SKM-1 treated with dmso at 0.1 percent for 144 hours (cell line): ENCODE results near the gene KCTD1.
"Not testable (repeated sequence)": the region's sequence is repeated elsewhere in the genome, so short reads cannot be mapped to it uniquely, and the experiment has no call there.

ENCODE experiments used
- DNase-seq: peaks from one replicate; lab custom pipeline; 2025; ENCODE audit not compliant: unreplicated experiment; lab: John Stamatoyannopoulos, UW

The KCTD1 gene

DNA sequence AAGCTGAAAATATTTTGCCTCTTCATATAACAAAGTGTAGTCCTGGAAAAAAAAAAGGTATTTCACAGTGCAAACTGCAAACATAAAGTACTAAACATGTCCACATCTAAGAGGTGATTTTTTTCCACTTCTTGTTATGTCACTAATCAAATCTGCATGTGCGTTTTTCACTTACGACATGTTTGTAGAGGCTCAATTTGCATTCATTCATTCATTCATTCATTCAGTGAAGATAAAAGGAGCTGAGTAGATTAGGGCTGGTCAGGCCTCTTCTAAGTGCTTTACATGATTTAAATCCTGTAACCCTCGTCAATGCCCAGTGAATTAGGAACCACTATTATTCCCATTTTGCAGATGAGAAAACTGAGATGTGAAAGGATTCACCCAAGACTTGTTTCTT is 88.5 kb downstream of the KCTD1 start:
- no peak for DNase-seq

- DNase-seq, result no peak
Measured at GRCh38 chr18:26459340-26459739, 89.0 kb downstream of the KCTD1 start.

DNA sequence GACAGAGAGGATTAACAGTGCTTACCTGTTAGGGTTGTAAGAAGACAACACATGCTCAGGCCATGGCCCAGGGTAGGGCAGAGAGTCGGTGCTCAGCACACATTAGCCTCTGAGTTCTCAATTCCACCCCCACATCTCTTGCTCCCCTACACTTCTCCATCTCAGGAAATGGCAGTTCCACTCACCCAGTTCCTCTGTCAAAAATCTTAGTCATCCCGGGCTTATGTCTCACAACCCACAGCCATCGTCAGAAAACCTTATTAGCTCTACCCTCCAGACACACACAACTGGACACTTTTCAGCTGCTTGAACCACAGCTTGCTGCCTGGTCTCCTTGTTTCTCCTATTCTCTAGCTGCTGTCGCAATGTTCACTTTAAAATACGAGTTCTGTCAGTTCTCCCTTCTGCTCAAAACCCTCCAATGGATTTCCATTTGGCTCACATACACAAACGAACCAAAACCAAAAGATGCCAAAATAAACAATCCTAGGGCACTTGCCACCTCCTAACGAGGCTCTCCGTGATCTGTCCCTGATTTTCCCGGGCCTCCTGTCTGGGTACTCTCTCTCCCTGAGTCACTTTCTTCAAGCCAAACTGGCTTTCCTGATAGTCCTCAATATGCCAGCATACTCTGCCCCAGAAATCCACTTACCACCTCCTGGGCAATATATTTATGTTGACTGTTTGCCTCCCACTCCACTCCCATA is 89.7 kb downstream of the KCTD1 start:
- no peak for DNase-seq

GRCh38 chr18:26457611-26458353 is 90.6 kb downstream of the KCTD1 start:
- no peak for DNase-seq

DNA sequence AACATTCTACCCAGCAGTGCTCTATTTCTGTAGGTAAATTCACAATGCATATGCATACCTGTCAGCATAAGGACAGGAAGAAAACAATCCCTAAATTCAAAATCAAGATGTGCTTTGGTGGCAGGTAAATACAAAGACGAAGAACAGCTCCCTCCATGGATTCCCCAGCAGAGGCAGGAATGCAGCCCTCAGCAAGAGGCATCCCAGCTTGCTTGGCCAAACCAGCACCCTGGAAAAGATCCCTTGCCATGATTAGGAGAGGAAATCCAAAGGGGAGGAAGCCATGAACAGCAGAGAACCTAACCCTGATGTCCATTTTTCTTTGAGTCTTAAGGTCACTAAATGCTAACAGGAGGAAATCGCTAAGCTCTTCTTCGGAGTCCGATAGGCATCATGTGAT is 91.2 kb downstream of the KCTD1 start:
- DNase-seq, result no peak

GRCh38 chr18:26456070-26456491 is 92.3 kb downstream of the KCTD1 start:
- DNase-seq, result no peak

- DNase-seq, result no peak
Measured at GRCh38 chr18:26455639-26456038, 92.7 kb downstream of the KCTD1 start.

- DNase-seq, result no peak
Measured at GRCh38 chr18:26454616-26455015, 93.7 kb downstream of the KCTD1 start.

GRCh38 chr18:26454192-26454591 is 94.2 kb downstream of the KCTD1 start:
- no peak for DNase-seq

DNA sequence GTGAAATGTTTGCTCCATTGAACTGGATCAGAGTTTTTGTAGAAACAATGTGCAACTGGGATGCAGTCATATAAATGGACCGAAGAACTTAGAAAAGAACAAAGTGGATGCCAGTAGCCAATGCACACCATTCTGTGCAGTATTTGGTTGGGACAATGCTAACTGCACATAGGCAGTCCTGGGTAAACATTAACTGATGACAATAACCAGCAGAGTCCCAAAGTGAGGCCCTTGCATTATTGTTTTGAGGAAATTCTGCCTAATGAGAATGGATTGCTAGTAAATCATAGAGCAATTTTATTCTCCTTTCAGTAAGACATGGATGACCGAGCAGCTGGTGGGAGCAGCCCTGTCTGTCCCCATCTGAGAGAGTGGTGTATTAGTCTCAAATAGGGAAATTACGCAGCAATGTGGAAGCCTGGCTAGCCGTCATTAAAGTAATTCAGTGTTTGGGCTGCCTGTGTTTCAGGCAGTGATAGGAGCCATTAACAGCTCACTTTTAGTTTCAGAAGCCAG is 94.9 kb downstream of the KCTD1 start:
- no peak for DNase-seq

DNA sequence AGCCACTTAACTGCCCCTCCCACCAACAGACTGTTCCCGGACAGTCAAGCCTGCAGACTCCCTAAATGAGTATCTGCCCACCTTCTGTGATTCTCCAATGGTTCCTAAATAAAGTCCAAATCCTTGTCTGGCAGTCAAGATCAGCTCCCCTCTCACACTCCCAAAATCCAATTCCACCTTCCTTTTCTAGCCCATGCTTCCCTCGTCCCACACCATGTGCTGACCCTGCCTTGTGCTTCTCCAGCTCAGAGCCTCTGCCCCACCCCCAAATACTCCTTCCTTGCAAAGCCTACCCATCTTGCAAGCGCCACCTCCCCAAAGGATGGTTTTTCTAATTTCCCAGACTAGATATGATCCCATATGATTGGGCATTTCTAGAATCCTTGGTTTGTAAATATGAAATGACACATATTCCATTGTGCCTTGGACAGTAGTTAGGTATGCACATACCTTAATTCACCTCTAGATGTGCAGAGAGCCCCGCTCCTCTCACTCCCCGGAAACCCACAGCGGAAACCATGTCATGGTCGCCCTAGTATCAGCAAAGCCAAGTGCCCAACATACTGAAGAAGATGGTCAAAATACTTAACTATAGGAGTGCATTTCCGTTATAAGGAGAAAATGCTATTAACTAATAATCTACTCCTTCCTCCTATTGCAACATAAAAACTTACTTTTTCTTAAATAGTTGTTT is 97.2 kb downstream of the KCTD1 start:
- no peak for DNase-seq

DNA sequence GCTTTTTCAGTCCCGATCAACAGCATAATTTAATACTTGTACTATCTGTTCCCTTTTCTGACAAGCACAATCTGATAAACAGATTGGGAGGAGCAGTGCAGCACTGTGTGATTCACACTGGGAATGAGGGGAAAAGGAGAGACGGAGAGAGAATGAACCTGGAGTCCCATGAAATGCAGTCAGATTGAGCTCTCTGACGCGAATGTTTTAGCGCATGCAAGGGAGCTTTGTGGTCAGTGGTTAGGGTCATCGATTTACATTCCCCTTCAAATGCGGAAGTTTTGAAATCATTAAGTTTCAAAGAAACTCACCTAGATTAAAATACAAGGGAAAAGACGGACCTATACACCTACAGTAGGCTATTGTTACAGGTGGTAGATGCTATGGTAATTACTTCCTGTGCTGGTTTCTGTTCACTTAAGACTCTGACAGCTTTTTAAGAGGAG is 99.6 kb downstream of the KCTD1 start:
- no peak for DNase-seq

DNA sequence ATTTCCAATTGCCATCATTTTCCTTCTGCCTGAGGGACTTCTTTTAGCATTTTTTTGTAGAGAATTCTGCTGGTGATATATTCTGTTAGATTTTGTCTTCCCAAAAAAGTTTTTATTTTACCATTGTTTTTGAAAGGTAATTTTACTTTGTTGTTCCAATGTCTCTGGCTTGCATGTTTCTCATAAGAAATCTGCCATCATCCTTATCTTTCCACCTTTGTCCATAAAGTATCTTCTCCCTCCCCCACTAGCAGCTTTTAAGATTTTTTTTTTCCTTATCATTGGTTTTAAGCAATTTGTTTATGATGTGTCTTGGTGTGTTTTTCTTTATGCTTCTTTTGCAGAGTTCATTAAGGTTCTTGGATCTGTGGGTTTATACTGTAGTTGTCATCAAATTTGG is 104.5 kb downstream of the KCTD1 start:
- DNase-seq, result no peak

- no peak for DNase-seq
Measured at GRCh38 chr18:26442126-26442525, 106.2 kb downstream of the KCTD1 start.

- no peak for DNase-seq
Measured at GRCh38 chr18:26440644-26441043, 107.7 kb downstream of the KCTD1 start.

- DNase-seq, result no peak
Measured at GRCh38 chr18:26439537-26439936, 108.8 kb downstream of the KCTD1 start.

DNA sequence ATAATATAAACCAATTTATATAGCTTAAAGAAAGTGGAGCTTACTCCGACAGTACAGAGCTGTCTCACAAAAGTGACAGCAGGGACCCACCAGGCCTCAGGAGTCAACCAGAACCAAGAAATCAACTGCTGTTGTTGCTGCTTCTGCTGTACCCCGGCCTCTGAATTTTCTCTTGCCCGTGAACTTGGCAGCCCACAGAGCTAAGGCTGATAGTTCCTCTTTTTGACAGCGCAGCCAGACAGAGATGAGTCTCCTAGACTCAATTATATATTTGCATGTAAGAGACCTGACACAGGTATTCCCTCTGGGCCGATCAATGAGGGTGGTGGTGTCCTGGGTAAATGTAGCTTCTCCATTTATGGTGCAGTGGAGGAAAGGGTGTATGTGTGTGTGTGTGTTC is 109.4 kb downstream of the KCTD1 start:
- DNase-seq, result peak; percentile 5

DNA sequence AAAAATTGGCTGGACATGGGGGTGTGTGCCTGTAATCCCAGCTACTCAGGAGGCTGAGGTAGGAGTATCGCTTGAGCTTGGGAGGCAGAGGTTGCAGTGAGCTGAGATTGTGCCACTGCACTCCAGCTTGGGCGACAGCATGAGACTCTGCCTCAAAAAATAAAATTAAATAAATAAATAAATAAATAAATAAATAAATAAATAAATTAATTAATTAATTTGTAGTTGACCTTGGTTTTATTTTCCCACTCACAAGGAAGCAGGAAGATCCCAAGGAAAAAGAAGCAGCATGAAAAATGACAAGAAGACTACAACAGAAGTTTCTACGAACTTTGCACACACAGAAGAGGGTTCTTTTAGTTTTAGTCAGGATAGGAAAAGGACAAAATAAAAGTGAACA is 110.7 kb downstream of the KCTD1 start:
- DNase-seq, result not testable (repeated sequence)

GRCh38 chr18:26436176-26437051 is 111.9 kb downstream of the KCTD1 start:
- DNase-seq, result no peak

DNA sequence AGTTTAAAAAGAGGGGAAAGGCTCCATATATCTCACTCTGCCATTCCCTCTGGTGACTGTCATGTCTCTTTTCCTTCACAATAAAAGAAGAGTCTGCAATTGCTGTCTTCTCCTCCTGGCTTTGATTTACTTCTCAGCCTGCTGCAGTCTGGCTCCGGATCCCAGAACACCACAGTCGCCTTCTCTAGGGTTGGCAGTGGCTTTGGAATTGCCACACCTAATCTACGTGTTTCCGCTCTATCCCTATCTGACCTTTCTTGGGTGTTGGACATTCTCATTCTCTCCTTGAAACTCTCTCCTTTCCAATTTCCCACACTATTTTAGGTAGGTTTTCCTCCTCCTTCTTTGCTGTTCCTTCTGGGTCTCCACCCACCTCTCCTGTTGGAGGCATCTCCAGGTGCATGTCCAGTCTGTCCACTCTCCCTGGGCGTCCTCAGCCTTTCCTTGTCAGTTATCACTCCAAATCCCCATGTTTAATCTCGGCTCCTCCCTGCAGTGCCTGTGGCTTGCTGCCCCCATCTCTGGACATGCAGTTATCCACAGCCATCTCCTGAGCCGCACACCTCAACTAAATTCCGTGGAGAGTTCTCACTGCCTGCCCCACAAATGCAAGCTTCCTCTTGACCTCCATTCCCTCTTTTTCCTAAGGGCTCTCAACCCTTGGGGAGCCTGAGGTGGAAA is 112.8 kb downstream of the KCTD1 start:
- no peak for DNase-seq
